Stimulated activated effector memory CD8-positive, alpha-beta T cell treated with anti-CD3 and anti-CD28 coated beads, Interleukin-12 subunit alpha, Interleukin-12 subunit beta, amount 100 ng/mL, for 72 hours (primary cell): Measurements from ENCODE around the gene LMTK2.
A peak's percentile ranks its signal among the peaks of the same experiment; 100 is the strongest.

Experiments
- ATAC-seq: fragments of 150-1000 bp; cut with Tn5 transposase; 2 replicates; pipeline ENCODE4 v1.10.0; 2021
- DNase-seq, 2 donors: peaks; one replicate each; pipeline ENCODE4 v3.0.0; 2021 to 2022; ENCODE audit warnings: low spot score in 2 of 2
- H3K27ac Mint-ChIP-seq: one replicate; pipeline ENCODE4 v1.8.0; 2022; ENCODE audit warnings: mild to moderate bottlenecking, mixed read lengths
- H3K36me3 Mint-ChIP-seq: one replicate; pipeline ENCODE4 v1.8.0; 2022; ENCODE audit warnings: mild to moderate bottlenecking, mixed read lengths
- H3K4me1 Mint-ChIP-seq: one replicate; pipeline ENCODE4 v1.8.0; 2022; ENCODE audit warnings: mixed read lengths
- H3K4me3 Mint-ChIP-seq: one replicate; pipeline ENCODE4 v1.8.0; 2022; ENCODE audit warnings: mild to moderate bottlenecking, mixed read lengths
- H3K9me3 Mint-ChIP-seq: one replicate; pipeline ENCODE4 v1.8.0; 2022; ENCODE audit warnings: mixed read lengths

Gene LMTK2

GRCh38 chr7:98171449-98171848 lies 64.8 kb downstream of the LMTK2 start:
- H3K36me3 Mint-ChIP-seq = peaks cover 18% of the 10 kb centered on the region
- no peak for DNase-seq
- no peak overlapping the region for H3K27ac Mint-ChIP-seq
- no peak overlapping the region for H3K4me3 Mint-ChIP-seq
- peaks cover 10% of the 10 kb centered on the region for H3K4me1 Mint-ChIP-seq
- ATAC-seq = no peak
- no peaks in the 10 kb centered on the region for H3K9me3 Mint-ChIP-seq

GRCh38 chr7:98174334-98175259 lies 67.9 kb downstream of the LMTK2 start:
- Mint-ChIP-seq H3K27ac (no peak overlapping the region), H3K36me3 (peaks cover 18% of the 10 kb centered on the region), H3K4me3 (no peak overlapping the region), H3K9me3 (no peaks in the 10 kb centered on the region), H3K4me1 (no peaks in the 10 kb centered on the region)
- ATAC-seq (no peak), DNase-seq (no peak)

GRCh38 chr7:98175260-98175940 lies 68.7 kb downstream of the LMTK2 start:
- H3K27ac Mint-ChIP-seq = no peak overlapping the region
- ATAC-seq (no peak), DNase-seq (no peak)
- H3K9me3 Mint-ChIP-seq = no peaks in the 10 kb centered on the region
- H3K36me3 Mint-ChIP-seq = peaks cover 18% of the 10 kb centered on the region
- no peaks in the 10 kb centered on the region for H3K4me1 Mint-ChIP-seq
- H3K4me3 Mint-ChIP-seq = no peak overlapping the region

GRCh38 chr7:98177553-98177952 lies 70.9 kb downstream of the LMTK2 start:
- H3K4me1 Mint-ChIP-seq = no peaks in the 10 kb centered on the region
- H3K9me3 Mint-ChIP-seq = no peaks in the 10 kb centered on the region
- H3K4me3 Mint-ChIP-seq = no peak overlapping the region
- H3K36me3 Mint-ChIP-seq = peaks cover 8% of the 10 kb centered on the region
- no peak for ATAC-seq
- DNase-seq = no peak
- H3K27ac Mint-ChIP-seq = no peak overlapping the region

GRCh38 chr7:98178321-98178720 lies 71.7 kb downstream of the LMTK2 start:
- no peak overlapping the region for H3K4me3 Mint-ChIP-seq
- no peak for ATAC-seq
- no peak for DNase-seq
- H3K27ac Mint-ChIP-seq = no peak overlapping the region
- H3K4me1 Mint-ChIP-seq = no peaks in the 10 kb centered on the region
- no peaks in the 10 kb centered on the region for H3K9me3 Mint-ChIP-seq
- peaks cover under 1% of the 10 kb centered on the region for H3K36me3 Mint-ChIP-seq

GRCh38 chr7:98178762-98179490 lies 72.3 kb downstream of the LMTK2 start:
- no peaks in the 10 kb centered on the region for H3K4me1 Mint-ChIP-seq
- H3K27ac Mint-ChIP-seq = no peak overlapping the region
- ATAC-seq = no peak
- no peaks in the 10 kb centered on the region for H3K36me3 Mint-ChIP-seq
- no peak overlapping the region for H3K4me3 Mint-ChIP-seq
- no peaks in the 10 kb centered on the region for H3K9me3 Mint-ChIP-seq
- DNase-seq = no peak

- no peaks in the 10 kb centered on the region for H3K9me3 Mint-ChIP-seq
- H3K36me3 Mint-ChIP-seq = no peaks in the 10 kb centered on the region
- H3K27ac Mint-ChIP-seq = no peak overlapping the region
- no peak overlapping the region for H3K4me3 Mint-ChIP-seq
- no peak for ATAC-seq
- H3K4me1 Mint-ChIP-seq = no peaks in the 10 kb centered on the region
- DNase-seq = no peak
These were observed 74.1 kb downstream of the LMTK2 start for GRCh38 chr7:98180751-98181150.

- peaks cover 11% of the 10 kb centered on the region for H3K4me1 Mint-ChIP-seq
- DNase-seq (no peak), ATAC-seq (no peak)
- H3K36me3 Mint-ChIP-seq = peaks cover 11% of the 10 kb centered on the region
- H3K4me3 Mint-ChIP-seq = no peak overlapping the region
- no peaks in the 10 kb centered on the region for H3K9me3 Mint-ChIP-seq
- no peak overlapping the region for H3K27ac Mint-ChIP-seq
These were observed 78.4 kb downstream of the LMTK2 start for GRCh38 chr7:98185101-98185500.

GRCh38 chr7:98186452-98187137 lies 79.9 kb downstream of the LMTK2 start:
- H3K36me3 Mint-ChIP-seq = peaks cover 26% of the 10 kb centered on the region
- H3K9me3 Mint-ChIP-seq = no peaks in the 10 kb centered on the region
- H3K4me3 Mint-ChIP-seq = no peak overlapping the region
- DNase-seq (no peak), ATAC-seq (no peak)
- H3K27ac Mint-ChIP-seq = no peak overlapping the region
- peaks cover 11% of the 10 kb centered on the region for H3K4me1 Mint-ChIP-seq

- H3K27ac Mint-ChIP-seq = no peak overlapping the region
- peaks cover 11% of the 10 kb centered on the region for H3K4me1 Mint-ChIP-seq
- DNase-seq (no peak), ATAC-seq (no peak)
- no peaks in the 10 kb centered on the region for H3K9me3 Mint-ChIP-seq
- peaks cover 31% of the 10 kb centered on the region for H3K36me3 Mint-ChIP-seq
- H3K4me3 Mint-ChIP-seq = no peak overlapping the region
These were observed 80.5 kb downstream of the LMTK2 start for GRCh38 chr7:98187138-98187502.

GRCh38 chr7:98189559-98189958 lies 82.9 kb downstream of the LMTK2 start:
- no peak for DNase-seq
- H3K4me3 Mint-ChIP-seq = no peak overlapping the region
- peaks cover 54% of the 10 kb centered on the region for H3K36me3 Mint-ChIP-seq
- no peaks in the 10 kb centered on the region for H3K9me3 Mint-ChIP-seq
- peak overlapping the region; percentile 69 for H3K27ac Mint-ChIP-seq
- peak; percentile 36 for ATAC-seq
- H3K4me1 Mint-ChIP-seq = peaks cover 11% of the 10 kb centered on the region

- no peak for ATAC-seq
- Mint-ChIP-seq H3K4me1 (peaks cover 11% of the 10 kb centered on the region), H3K36me3 (peaks cover 59% of the 10 kb centered on the region), H3K27ac (no peak overlapping the region), H3K9me3 (no peaks in the 10 kb centered on the region), H3K4me3 (no peak overlapping the region)
- no peak for DNase-seq
These were observed 85.2 kb downstream of the LMTK2 start for GRCh38 chr7:98191668-98192431.

GRCh38 chr7:98192781-98193457 lies 86.3 kb downstream of the LMTK2 start:
- Mint-ChIP-seq H3K9me3 (no peaks in the 10 kb centered on the region), H3K4me3 (no peak overlapping the region), H3K4me1 (peaks cover 11% of the 10 kb centered on the region), H3K36me3 (peaks cover 55% of the 10 kb centered on the region), H3K27ac (no peak overlapping the region)
- ATAC-seq (no peak), DNase-seq (no peak)
